Measurements from ENCODE around the gene MYO10.

Gene MYO10

DNA sequence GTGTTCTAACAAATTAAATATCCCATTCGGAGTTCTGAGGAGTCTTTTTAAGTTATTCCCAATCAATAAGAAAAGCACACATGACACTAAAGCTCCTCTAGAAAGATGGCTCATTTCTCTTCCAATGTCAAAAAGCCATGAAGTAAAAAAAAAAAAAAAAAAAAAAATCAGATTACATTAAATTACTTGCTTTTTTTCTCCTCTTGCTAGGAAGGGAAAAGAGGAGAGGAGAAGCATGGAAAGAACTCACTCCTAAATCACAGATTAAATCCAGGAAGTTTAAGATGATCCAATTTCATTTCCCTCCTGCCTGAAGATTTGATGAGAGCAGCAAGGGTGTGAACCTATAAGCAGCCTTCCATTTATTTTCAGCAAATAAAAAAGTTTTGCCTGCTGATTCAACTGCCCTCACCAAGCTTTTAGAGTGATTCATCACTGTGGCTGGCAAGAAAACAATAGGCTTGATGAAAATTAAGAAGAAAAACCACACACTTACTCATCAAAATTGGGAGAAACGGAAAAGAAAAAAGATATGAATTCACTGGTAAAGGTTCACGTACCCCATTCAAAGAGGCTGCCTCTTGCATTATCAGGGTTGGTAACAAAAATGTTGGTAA is 19.7 kb downstream of the MYO10 start:
- DNase-seq (ENCODE audit: low read depth): no peak

DNA sequence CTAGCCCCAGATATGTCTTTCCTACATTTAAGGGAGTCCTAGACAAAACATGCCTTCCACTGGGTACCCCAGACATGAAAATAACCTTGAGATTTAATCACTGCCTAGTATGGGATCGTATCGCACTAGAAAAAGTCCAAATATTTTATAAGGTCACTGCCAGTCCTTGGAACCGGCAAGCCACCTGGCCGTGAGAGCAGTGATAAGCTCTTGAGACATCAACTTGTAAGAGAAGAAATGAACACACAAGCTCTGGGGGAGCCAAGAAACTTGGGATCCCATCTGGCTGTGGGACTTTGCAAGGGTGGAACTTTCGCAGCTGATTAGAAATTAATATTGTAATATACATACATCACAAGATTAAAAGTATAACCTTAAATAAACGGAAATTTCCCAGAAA is 21.5 kb downstream of the MYO10 start:
- DNase-seq (ENCODE audit: low read depth): no peak

DNA sequence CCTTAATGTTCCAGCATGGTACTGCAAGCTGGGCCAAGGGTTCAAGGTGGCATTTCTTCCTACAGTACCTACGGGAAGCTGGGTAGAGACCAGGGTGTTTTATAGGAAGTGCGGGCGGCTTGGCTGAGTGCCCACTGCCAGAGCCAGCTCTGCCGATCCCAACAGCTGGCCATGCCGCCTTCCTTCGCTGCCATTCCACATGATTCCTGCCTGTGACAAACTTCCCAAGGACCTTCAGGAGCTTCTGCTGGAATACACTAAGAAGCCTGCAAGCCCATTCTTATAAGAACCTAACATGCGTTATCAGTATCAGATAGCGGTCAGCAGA is 22.0 kb downstream of the MYO10 start:
- DNase-seq (ENCODE audit: low read depth): no peak

DNA sequence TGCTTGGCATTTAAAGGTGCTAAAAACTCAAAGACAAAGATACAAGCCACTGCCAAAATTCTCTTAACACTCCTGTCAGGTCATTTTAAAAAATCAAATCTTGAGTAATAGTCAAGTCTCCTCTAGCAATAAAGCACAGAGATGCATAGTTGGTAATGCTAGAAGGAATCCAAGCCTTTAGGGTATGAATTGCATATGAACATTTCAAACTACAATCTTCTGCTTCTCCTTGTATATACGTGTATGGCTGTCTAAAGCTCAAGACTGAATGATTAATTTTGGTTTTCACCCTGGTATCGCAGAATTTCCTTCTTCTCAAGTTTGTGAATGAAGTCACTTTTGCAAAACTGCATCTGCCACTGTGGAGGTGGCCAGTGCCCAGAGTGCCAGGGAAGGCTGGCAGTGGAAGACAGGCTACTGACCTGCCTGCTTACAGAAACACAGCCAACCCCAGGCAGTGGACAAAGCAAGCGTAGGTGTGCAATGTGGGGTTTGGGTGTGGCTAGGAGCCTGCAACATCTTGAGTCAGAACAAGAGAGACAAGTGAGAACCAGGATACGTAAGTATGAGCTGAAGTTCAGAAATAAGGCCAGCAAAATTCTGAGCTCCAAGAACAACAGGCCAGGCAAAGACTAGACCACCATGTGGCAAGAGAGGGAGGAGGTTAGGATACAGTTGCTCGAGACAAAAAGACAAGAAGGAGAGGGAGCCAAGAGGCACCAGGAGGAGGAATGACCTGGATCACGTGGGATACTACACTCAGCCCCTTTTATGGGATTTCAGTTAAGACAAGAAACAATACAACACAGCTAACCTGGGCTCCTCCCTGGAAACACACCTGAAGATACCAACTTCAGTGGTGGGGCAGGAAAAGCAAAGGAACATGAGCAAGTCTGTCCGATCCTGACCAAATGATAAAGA is 22.6 kb downstream of the MYO10 start:
- DNase-seq (ENCODE audit: low read depth): no peak

DNA sequence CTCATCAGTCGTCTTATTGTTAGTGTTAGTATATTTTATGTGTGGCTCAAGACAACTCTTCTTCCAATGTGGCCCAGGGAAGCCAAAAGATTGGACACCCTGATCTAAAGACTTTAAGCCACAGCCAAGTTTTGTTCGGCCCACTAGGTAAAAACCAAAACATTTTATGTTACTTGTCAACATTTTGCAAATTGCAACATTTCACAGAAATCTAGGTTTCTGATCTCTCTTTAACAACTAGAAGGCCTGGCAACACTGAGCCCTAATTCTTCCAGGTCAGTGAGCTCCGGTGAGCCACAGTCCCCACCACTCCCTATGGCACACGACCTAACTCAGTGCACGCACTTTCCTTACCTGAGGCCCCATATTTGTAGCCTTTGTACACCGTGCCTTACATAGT is 24.0 kb downstream of the MYO10 start:
- no peak for DNase-seq (ENCODE audit: low read depth)

DNA sequence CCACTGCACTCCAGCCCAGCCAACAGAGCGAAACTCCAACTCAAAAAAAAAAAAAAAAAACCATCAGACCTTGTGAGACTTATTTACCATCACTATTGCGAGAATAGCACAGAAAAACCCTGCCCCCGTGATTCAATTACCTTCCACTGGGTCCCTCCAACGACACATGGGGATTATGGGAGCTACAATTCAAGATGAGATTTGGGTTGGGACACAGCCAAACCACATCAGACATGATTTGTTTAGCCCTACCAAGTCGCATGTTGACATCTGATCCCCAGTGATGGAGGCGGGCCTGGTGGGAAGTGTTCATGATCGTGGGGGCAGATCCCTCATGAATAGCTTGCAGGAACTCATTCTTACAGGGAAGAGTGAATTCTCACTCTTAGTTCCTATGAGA is 26.6 kb downstream of the MYO10 start:
- DNase-seq (ENCODE audit: low read depth): no peak

DNA sequence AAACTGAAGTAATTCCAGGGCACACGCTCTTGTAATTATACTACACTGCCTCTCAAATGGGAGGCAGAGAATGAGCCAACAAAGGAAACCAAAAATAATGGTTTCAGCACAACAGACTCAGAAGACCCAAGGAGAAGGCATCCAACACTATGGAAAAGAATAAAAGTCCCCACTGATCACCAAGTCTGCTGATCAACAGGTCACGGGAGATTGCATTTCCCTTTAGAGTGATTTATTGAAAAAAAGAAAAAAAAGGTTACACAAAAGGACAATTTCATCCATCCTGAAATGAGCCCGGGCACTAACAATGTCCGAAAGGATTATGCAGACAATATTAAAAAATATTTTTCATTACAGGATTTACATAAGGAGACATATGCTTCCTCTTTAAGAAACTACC is 28.8 kb downstream of the MYO10 start:
- DNase-seq (ENCODE audit: low read depth): no peak

DNA sequence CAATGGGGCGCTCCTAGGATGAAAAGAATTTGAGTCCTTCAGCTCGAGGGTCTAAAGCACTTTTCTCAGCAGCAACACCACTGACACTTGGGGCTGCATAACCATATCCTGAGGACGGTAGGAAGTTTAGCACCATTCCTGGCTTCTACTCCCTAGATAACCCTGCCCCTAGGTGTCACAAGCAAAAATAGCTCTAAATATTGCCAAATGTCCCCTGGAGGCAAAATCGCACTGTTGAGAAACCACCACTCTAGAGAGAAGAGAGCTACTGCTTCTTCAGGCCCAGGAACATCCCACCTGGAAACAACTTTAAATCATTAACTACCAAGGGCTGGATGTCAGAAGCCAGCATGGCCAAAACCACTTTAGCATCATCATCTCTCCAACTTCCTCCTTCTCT is 29.8 kb downstream of the MYO10 start:
- no peak for DNase-seq (ENCODE audit: low read depth)

DNA sequence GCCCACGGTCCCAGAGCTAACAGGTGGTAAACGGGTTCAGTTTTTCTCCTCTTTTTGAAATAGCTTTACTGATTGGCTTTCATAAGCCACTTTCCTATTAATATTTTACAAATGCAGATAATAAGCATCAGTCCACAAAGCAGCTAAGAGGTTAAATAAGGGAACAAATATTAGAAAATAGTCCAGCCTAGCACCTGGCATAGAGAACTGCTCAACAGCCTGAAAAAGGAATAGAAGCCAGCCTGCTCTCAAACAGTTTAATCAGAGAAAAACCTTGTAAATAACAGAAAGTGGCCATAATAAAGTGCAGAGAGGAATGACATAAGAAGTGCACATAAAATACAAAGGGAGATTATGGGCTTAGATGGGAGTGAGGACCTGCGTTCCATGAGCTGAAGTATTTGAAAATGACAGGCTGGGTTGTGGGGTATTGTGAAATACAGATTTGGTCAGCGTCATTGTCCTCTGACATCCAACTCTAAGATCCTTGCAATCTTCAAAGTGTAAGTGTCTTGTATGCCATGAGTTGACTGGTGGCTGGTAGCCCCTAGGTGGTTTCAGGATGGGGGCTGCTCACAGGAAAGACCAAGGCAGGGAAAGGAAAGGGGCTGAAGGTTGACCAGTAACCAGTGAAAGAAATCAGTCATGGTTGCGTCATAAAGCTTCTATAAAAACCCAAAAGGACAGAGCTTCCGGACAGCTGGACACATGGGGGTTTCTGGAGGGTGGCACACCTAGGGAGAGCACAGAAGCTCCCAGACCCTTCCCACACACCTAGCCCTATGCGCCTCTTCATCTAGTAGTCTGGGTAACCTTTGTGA is 32.4 kb downstream of the MYO10 start:
- no peak for DNase-seq (ENCODE audit: low read depth)

DNA sequence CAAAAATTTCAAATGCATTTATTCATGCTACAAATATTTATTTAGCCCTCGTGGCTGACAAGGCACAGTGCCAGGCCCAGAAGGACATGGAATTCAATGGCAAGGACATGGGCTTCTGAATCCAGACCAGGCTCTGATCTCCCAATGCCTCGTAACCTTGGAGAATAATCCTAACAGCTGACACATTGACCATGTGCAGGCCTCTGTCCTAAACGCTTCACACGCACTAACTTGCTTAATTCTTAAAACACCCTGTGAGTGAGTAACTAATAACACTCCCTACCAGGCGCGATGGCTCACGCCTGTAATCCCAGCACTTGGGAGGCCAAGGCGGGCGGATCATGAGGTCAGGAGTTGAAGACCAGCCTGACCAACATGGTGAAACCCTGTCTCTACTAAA is 33.2 kb downstream of the MYO10 start:
- no peak for DNase-seq (ENCODE audit: low read depth)

DNA sequence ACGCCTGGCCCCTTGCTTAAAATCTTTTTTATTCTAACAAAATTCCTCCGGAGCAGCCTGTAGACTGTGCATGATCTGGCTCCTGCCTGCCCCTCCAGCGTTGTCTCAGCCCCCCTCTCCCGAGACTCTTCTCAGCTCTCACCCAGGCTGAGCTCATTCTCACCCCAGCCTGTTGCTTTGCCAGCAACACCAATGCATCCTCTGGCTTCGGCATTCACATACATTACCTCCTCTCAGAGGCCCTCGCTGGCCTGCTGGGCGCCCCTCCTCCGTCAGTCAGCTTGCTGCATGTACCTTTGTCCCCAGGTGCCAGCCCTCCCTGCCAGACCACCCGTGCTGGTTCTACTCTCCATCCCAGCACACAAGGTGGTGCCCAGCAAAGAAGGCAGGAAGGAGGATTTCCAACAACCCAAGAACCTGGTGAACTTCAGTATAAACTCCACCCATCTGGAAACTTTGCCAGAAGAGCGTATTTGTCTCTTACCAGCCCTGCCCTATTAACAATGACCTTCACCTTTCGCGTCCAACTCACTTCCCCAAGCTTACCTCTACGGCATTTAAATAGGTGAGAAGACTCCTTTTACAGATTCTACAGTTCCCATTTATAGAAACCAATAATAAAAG is 35.0 kb downstream of the MYO10 start:
- no peak for DNase-seq (ENCODE audit: low read depth)

DNA sequence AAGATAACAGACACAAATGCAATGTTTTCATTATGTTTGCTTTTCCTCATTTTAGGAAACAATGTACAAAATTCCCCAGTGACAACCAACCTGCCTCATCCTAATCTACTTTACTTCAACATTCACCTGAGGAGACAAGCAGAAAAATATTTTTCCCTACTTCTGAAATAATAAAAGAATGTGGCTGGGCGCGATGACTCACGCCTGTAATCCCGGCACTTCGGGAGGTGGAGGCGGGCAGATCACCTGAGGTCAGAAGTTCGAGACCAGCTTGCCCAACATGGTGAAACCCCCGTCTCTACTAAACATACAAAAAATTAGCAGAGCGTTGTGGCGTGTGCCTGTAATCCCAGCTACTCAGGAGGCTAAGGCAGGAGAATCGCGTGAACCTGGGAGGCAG is 36.9 kb downstream of the MYO10 start:
- no peak for DNase-seq (ENCODE audit: low read depth)

DNA sequence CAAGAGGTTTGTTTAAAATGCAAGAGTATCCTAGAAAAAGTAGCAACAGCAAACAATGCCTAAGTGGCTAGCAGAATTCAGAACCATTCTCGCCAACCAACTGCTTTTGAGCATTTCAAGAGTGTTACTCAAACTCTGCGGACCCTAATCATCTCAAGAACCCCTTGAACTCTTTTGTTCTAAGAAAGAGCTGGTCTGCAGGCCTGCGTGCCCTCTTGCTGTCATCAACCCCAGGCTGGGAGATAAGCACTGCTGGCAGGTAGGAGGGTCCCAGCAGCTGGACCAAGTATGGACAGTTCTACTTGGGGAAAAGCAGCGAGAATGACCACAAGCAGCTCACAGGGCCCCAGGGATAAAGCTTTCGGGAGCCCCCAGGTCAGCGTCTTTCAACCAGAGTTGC is 38.3 kb downstream of the MYO10 start:
- no peak for DNase-seq (ENCODE audit: low read depth)

DNA sequence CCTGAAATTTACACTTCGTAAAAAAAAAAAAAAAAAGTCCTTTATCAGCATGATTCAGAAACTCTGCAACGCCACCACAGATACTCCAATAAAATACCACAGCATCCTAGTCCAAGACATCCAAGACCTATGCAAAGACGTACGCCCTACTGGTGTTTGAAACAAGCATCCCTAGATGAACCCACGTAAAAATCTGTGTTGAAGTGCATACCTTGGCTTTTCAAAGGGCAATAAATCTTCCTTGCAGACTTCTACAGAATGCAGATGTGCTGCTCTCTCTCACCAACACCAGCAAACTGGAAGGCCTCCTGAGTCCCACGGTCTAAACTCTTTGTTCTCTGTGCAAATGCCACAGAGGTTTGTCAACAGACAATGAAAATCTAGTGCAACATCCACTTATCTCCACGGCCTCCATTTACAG is 38.8 kb downstream of the MYO10 start:
- DNase-seq (ENCODE audit: low read depth): no peak

DNA sequence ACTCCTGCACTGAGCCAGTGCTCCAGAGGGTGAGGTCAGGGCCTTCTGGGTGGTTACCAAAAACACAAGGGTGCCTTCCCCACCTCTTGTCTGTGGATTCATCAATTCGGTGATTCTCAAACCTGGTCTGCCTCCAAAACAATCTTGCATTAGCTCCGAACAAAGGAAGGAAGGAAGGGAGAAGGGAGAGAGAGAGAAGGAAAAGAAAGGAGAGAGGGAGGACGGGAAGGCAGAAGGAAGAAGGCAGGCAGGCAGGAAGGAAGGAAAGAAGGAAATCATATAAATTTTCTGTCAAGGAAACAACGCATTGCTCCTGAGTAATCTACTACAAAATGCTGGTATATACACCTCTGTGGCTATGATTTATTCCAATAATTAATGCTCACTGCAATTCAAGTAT is 39.3 kb downstream of the MYO10 start:
- no peak for DNase-seq (ENCODE audit: low read depth)

DNA sequence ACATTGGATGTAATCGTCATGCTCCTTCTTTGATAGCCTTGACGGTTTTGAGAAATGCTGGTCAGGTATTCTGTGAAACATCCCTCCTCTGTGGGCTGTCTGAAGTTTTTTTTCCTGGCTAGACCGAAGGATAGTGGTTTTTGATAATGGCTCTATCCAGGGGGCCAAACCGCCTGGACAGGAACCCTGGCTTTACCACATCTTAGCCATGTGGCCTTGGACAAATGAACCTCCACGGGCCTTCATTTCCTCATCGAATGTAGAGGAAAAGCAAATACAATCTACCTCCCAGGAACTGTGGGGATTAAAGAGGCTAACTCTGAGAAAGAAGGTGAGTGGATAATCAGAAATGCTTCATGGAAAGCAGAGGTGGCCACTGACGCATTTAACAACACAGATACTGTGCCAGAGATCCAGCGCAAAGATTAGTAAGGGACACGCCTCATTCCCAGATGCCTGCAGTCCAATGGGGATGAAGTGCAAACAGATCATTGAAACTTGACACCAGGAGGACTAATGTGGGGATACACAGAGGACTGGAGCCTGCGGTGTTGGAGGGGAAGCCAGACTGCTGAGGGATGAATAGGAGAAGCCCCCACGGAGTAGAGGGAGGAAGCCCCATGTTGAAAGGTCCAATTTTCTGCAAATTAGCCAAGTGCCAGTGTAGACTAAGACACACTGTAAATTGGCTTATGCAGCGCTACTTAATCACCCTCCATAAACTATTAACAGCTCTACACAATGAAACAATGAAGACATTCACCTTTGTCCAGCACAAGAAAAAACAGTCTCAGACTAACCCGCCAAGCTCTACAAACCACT is 41.6 kb downstream of the MYO10 start:
- no peak for DNase-seq (ENCODE audit: low read depth)

DNA sequence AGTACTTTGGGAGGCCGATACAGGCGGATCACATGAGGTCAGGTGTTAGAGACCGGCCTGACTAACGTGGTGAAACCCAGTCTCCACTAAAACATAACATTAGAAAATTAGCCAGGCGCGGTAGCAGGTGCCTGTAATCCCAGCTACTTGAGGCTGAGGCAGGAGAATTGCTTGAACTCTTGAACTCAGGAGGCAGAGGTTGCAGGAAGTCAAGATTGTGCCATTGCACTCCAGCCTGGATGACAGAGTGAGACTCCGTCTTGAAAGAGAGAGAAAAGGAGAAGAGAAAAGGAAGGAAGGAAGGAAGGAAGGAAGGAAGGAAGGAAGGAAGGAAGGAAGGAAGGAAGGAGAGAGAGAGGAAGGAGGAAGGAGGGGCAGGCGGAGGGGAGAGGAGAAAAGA is 45.1 kb downstream of the MYO10 start:
- no peak for DNase-seq (ENCODE audit: low read depth)

DNA sequence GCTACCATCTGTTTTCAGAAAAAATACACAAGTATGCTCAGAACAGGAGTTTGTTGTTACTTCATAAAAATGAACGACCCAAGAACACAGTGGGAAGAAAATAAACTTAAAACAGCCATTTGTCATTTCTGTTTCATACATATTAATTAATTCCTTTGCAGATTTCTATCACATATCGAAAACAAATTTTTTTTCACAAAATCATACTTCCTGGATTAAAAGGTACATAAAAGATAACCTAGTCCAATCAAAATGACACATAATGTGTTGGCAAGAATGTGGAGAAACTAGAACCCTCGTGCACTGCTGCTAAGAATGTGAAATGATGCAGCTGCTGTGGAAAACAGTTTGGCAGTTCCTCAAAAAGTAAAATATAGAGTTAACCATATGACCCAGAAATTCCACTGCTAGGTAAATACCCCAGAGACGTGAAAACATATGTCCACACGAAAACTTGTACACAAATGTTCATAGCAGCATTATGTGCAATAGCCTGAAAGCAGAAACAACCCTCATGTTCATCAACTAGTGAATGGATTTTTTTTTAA is 46.0 kb downstream of the MYO10 start:
- DNase-seq (ENCODE audit: low read depth): no peak

DNA sequence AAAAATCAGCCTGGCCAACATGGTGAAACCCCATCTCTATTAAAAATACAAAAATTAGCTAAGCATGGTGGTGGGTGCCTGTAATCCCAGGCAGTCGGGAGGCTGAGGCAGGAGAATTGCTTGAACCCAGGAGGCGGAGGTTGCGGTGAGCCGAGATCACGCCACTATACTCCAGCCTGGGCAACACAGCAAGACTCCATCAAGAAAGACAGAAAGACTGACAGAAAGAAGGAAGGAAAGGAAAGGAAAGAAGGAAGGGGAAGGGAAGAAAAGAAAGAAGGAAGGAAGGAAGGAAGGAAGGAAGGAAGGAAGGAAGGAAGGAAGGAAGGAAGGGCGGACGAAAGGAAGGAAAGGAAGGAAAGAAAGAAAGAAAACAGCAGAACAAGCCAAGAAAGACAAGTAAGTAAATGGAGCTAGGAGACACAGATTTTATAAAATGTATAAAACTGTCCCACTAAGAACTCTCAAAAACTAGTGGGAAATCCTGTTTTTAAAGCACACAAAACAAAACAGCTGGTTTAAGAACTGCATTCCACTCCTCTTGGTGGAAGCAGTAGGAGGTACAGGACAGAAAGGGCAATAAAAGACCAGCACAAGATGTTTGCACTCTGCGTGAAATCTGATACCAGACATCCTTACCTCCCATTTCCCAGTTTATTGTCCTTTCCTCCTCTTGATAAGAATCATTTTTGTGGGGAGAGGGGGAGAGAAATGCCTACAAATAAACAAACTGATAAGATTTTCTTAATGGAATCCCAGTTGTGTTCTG is 46.7 kb downstream of the MYO10 start:
- DNase-seq (ENCODE audit: low read depth): no peak

DNA sequence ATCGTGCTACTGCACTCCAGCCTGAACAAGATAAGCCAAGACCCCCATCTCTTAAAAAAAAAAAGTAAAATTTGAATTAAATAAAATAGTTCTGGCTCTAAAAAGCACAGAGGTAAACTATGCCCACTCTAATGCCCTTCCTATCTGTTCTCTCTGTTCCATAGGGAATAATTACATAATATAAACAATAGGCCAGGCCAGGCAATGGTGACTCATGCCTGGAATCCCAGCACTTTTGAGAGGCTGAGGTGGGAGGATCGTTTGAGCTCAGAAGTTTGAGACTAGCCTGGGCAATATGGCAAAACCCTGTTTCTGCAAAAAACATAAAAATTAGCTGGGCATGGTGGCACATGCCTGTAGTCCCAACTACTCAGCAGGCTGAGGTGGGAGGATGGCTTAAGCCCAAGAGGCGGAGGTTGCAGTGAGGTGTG is 47.4 kb downstream of the MYO10 start:
- no peak for DNase-seq (ENCODE audit: low read depth)
